RWPE1 (cell line): ENCODE measurements around the gene IREB2.
A peak's percentile ranks its signal among the peaks of the same experiment; 100 is the strongest.

Experiments used
- CTCF ChIA-PET: fragments of 350-600 bp; sonication (Branson Sonifier 250); formaldehyde crosslinking; extraction: SDS; loops from one replicate; lab custom pipeline; 2021; lab: Yijun Ruan, JAX
- POLR2A ChIA-PET: fragments of 400-600 bp; formaldehyde crosslinking; extraction: SDS; loops from one replicate; lab custom pipeline; 2020; ENCODE audit warnings: antibody characterized with exemption; ENCODE audit not compliant: low non-redundant PET; lab: Yijun Ruan, JAX
- DNase-seq: peaks from one replicate; pipeline ENCODE4 v3.0.0; 2012; ENCODE audit warnings: low spot score
- H3K27ac ChIP-seq: fragments of 450-650 bp; 2 replicates; pipeline ENCODE4 v1.5.1; 2017
- TF ChIP-seq, protein P1 (sequence below): fragments of 450-650 bp; conservative IDR thresholded peaks from 2 replicates; pipeline ENCODE4 v1.5.1; 2017; ENCODE audit warnings: low read depth, mild to moderate bottlenecking

IREB2 gene

DNA sequence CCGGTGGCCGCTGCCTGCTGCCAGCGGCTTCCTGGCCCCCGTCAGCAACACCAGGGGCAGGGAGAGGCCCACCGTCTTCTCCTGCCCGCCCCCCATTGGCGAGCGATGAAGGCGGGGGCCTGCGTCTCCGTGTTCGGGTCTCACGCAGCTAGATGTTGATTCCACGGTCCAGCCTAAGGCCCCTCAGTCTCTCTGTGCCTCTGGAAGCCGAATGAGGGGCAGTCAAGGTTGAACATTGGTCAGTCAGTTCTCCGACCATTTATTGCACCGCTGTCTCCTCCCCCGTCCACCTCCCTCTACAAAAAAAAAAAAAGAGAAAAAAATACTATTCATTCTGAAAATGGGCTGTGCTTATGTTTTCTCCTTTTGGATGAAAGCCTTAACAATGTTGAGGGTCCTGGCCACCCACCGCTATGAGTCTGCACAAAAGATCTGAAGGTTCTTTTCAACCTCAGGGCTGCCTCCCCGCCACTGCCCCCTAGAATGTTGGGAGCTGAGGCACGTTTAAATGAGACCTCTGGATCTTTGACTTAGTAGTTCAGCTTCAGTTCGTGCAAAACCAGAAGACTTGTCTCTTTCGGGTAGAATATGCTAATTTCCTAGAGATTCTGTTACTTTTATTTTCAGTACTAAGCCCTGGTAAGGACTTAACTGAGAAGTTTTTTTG is 736 bp downstream of the IREB2 start:
- H3K27ac ChIP-seq = peak overlapping the region; percentile 88
- TF ChIP-seq, protein P1, sequence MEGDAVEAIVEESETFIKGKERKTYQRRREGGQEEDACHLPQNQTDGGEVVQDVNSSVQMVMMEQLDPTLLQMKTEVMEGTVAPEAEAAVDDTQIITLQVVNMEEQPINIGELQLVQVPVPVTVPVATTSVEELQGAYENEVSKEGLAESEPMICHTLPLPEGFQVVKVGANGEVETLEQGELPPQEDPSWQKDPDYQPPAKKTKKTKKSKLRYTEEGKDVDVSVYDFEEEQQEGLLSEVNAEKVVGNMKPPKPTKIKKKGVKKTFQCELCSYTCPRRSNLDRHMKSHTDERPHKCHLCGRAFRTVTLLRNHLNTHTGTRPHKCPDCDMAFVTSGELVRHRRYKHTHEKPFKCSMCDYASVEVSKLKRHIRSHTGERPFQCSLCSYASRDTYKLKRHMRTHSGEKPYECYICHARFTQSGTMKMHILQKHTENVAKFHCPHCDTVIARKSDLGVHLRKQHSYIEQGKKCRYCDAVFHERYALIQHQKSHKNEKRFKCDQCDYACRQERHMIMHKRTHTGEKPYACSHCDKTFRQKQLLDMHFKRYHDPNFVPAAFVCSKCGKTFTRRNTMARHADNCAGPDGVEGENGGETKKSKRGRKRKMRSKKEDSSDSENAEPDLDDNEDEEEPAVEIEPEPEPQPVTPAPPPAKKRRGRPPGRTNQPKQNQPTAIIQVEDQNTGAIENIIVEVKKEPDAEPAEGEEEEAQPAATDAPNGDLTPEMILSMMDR = peak; percentile 33
- ChIA-PET POLR2A (interaction anchor here (0.7 kb wide), 1 partner anchor 801 kb away, joined by 3 read pairs; no protein-coding TSS in a partner anchor), CTCF (interaction anchor here (0.7 to 1.0 kb wide), 2 partner anchors 173 to 314 kb away, joined by 3 read pairs; no protein-coding TSS in a partner anchor)
- peak; percentile 49 for DNase-seq

DNA sequence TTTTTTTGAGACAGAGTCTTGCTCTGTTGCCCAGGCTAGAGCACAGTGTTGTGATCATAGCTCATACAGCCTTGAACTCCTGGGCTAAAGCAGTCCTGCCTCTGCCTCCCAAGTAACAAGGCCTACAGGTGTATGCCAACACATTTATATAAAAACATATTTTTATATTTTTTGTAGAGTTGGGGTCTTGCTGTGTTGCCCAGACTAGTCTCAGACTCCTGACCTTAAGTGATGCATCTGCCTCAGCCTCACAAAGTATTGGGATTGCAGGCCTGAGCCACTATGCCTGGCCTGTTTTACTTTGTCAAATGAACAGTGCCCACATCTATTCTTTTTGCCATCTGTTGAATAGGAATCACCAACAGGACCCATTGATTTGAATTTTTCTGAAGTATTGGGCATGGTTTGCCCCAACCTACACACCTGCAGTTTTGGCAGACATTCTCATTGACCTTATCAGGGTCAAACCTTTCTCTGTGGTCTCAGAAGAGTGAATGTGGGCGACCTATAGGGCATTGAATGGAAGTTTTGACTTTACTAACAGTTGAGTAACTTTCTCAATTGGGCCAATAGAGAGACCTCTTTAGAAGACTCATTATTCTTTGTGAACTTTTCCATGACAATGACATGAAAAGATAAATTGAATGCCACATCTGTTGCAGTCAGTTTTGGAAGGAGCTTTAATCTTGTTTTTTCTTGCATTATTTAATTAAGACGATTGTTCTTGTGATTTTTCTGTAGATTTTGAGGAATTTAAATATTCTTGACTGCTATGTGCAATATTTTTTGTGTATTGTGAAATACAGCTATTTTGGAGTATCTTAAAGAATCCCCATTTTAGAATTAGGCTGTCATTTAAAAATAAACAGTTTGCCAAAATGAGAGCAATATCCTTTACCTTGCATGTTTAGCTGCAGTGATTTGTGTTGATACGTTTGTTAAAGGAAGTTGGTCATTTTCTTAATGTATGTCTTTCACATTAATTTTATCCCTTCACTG is 2.7 kb downstream of the IREB2 start:
- no peak for DNase-seq

DNA sequence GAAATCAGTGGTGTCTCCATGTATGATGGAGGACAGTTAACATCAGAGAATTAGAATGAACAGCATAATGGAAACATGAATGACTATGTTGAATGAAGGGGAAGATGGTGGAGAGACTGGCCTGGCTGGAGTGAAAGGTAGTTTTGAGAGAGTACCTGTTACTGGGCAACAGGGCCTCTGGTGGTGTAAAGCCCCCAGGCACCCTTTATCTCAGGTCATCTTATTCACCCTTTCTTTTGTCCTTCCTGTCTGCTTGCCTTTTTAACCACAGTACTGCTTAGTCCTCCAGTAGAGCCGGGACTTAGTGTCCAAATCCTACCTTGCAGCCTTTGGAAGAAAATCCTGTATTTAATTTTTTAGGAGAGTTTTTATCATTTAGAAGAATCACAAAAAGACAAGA is 6.2 kb downstream of the IREB2 start:
- CTCF ChIA-PET = no interaction called here

More for the DNA sequence above, 2.7 kb downstream of the IREB2 start:
- CTCF ChIA-PET = interaction anchor here (0.7 kb wide), 1 partner anchor 864 kb away, joined by 6 read pairs; no protein-coding TSS in a partner anchor
- POLR2A ChIA-PET = no interaction called here
- no peak overlapping the region for H3K27ac ChIP-seq
- TF ChIP-seq, protein P1 = no peak

DNA sequence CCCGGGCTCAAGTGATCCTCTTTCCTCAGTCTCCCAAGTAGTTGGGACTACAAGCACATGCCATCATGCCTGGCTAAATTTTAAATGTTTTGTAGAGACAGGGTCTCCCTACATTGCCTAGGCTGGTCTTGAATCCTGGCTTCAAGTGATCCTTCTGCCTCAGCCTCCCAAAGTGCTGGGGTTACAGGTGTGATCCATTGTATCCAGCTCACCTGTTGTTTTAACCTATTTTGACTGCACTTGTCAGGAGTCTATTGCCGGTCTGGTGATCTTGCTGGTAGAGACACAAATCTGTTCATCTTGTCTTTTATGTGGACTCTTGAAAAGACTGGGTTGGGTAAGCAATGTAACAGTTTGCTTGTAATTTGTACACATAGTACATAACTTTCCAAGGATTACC is 7.9 kb downstream of the IREB2 start:
- POLR2A ChIA-PET = no interaction called here

More for the DNA sequence above, 6.2 kb downstream of the IREB2 start:
- DNase-seq = no peak
- H3K27ac ChIP-seq = no peak overlapping the region
- TF ChIP-seq, protein P1 = no peak
- POLR2A ChIA-PET = interaction anchor here (0.7 kb wide), 1 partner anchor 18 kb away, joined by 3 read pairs; no protein-coding TSS in a partner anchor

DNA sequence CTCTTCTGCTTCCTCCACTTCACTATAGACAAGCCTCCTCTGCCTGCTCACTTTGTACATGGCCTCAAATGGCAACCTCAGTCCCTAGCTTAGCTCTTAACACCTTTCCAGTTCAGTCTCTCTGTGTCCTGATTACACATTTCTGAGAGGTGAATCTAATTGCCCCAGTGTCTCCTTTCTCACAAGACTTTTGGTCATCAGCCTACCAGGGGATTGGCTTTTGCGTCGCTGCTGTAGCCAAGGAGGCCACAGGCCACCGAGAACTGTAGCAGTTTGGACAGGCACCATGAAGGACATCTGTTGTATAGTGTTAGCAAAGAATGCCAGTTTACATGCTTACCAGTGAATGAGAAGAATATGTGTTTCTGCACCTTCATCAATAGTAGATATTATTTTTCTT is 8.5 kb downstream of the IREB2 start:
- H3K27ac ChIP-seq = no peak overlapping the region
- DNase-seq = no peak
- POLR2A ChIA-PET = no interaction called here
- TF ChIP-seq, protein P1 = no peak
- CTCF ChIA-PET = interaction anchor here (0.7 kb wide), 1 partner anchor 188 kb away, joined by 5 read pairs; no protein-coding TSS in a partner anchor

More for the DNA sequence above, 7.9 kb downstream of the IREB2 start:
- CTCF ChIA-PET = no interaction called here
- no peak overlapping the region for H3K27ac ChIP-seq
- DNase-seq = no peak
- TF ChIP-seq, protein P1 = no peak
